SKM-1 treated with dmso at 0.1 percent for 144 hours (cell line): Measurements from ENCODE around the gene TMEM245.
"Not testable (repeated sequence)": the region's sequence is repeated elsewhere in the genome, so short reads cannot be mapped to it uniquely, and the experiment has no call there.

Experiments
- DNase-seq: peaks from one replicate; lab custom pipeline; 2025; ENCODE audit not compliant: unreplicated experiment; lab: John Stamatoyannopoulos, UW

The TMEM245 gene

DNA sequence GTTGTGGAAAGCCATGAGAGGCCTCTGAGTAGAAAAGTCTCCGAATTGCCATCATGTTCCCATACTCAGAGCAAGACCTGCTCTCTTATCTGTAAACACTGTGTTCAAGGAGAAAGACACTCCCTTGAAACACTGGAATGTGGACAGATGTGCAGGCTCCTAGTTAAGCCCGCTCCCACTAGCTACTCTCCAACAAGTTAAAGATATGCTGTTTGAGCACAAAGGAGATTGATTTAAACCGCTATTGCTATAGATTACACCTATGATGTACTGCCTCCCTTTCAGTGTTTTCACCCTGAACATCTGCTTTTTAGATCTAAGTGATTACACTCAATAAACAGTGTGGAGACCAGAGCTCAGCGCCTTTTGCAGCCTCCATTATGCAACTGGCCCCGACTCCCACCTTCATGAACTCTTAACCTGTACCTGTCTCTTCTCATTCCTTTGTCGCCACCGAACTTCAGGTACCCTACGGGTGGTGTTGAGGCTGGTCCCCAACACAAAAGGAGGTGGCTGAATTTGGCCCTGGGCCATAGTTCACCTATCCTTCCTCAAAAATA lies 47.5 kb downstream of the TMEM245 start:
- no peak for DNase-seq

DNA sequence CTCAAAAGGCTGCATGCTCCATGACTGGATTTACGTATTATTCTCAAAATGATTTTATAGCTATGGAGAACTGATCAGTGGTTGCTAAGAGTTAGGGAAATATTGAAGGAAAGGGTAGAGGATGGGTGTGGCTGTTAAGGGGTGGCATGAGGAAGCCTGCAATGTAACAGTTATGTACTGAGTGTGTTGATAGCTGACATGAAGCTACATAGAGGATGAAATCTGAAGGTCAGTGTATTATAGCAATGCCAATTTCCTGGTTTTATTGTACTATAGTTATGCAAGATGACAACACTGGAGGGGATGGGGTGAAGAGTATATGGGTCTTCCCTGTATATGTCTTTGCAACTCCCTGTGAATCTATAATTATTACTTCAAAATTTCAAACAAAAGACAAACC lies 51.0 kb downstream of the TMEM245 start:
- DNase-seq, result no peak

DNA sequence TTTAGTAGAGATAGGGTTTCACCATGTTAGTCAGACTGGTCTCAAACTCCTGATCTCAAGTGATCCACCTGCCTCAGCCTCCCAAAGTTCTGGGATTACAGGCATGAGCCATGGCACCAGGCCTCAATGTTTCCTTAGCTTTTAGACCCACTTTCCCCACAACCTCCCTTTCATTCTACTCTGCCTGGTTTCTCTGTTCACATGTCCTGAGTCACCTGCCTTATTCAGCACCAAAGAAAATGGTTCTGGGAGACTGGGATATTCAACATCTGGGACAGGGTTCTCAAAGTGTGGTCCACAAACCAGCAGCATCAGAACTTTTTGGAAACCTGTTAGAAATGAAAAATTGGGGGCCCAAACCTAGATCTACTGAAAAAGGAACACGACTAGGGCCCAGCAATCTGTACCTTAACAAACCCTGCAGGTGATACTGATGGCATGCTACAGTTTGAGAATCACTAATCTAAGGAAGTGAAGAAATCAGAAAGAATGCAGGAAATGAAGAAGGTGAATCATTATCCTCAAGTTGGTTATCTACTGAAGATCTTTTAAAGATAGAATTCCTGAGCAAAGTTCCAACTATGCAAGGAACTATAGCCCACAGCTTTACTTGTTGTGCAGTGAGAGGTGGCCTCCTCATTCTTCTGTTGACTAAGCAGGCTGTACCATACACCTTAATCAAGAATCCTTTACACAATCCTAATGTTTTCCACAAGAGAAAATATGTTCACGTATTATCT lies 54.6 kb downstream of the TMEM245 start:
- no peak for DNase-seq

DNA sequence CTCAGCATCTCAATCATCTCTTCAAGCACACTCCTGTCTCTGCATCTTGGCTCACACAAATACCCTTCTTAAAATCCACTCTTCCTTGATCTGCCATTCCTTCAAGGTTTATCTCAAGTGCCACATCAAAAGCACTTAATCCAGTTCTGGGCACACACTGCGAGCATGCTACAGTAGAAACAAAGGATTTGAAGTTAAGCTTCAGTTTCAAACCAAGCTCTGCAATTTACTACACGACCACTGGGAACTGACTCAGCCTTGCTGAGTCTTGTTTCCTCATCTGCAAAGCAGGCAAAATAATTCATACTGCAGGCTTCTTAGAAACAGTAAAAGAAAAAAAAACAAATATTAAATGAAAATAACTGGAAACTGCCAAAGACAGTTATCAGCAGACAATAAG lies 56.0 kb downstream of the TMEM245 start:
- DNase-seq, result no peak

DNA sequence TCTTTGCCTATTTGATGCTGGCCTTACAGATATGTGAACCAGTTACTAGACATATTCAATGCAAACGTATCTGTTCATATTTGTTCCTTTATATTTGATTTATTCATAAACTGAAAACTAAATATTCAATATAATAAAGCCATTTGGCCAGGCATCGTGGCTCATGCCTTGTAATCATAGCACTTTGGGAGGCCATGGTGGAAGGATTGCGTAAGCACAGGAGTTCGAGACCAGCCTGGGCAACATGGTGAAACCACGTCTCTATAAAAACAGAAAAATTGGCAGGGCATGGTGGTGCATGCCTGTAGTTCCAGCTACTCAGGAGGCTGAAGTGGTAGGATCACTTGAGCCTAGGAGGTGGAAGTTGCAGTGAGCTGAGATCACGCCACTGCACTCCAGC lies 57.2 kb downstream of the TMEM245 start:
- DNase-seq, result no peak

DNA sequence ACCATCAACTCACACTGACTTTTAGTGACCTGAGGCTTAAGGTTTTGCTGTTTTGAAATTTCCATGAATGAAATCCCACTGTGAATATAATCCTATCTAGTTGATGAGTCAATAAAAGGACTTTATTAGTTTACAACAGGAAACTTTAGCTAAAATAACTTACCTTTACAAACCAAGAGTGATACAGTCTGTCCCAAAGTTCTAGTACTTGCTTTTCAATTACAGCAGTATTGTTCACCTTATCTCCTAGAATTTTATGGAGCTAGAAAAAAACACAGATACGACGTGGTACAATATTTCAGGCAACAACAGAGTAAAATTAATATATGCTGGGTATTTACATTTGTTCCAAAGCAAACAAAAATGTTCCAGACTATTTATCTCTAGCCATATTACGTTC lies 59.6 kb downstream of the TMEM245 start:
- DNase-seq, result no peak

DNA sequence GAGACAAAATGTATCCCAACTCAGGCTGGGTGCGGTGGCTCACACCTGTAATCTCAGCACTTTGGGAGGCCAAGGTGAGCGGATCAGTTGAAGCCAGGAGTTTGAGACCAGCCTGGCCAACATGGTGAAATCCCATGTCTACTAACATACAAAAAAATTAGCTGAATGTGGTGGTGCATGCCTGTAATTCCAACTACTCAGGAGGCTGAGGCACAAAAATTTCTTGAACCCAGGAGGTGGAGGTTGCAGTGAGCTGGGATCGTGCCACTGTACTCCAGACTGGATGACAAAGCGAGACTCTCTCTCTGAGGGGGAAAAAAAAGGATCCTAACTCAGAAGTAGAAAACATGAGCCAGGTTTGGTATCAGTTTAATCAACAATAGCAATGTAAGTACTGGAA lies 66.6 kb downstream of the TMEM245 start:
- DNase-seq, result not testable (repeated sequence)

DNA sequence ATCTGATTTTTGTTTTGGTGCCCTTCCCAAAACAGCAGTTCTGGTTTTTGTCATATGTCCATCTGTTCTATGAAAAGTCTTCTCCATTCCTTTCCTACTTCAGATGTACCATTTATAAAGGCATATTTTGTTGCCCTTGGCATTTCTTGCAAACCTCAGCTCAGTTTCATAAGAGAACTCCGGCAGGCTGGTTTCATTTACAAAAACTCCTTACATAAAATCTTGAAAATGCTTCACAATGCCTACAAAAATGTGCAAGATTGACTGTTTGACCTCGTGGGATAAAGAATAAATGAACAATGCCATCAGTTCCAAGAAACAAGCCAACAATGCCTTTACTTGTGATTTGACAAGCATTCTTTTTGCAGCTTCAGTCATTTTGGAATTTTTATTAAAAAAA lies 67.3 kb downstream of the TMEM245 start:
- no peak for DNase-seq

DNA sequence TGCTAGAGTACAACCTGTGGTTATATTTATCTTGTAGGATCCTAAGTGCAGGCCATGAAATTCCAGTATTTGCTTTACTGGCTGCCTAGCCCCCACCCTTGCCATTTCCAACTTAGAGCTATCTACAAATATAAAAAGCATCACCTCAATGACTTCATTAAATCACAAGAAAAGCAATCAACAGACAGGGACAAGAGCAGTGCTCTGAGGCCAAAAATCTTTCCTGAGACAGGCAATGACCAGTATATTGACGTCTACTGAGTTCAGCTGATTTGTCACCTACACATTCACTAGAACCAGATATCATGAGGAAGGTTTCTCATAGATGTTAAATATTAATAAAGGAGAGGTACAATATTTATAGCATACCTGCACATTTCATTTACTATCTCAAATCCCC lies 68.0 kb downstream of the TMEM245 start:
- no peak for DNase-seq

DNA sequence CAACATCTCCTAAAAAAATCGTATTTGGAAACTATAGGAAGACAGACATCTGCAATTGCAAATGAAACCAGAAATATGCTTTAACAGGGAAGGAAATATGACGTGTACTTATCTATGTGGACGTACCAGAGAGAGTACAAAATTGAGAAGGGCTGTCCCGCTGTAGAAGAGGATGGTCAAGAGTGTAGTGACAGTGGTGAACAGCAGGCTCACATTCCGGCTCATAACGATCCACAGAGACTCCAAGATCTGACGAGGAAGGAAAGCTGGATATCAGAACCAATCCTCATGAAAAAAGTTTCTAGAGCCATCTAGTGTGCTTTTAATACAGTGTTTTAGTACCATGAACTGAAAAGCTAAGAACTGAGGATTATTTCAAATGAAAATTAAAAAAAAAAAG lies 69.3 kb downstream of the TMEM245 start:
- DNase-seq, result no peak

DNA sequence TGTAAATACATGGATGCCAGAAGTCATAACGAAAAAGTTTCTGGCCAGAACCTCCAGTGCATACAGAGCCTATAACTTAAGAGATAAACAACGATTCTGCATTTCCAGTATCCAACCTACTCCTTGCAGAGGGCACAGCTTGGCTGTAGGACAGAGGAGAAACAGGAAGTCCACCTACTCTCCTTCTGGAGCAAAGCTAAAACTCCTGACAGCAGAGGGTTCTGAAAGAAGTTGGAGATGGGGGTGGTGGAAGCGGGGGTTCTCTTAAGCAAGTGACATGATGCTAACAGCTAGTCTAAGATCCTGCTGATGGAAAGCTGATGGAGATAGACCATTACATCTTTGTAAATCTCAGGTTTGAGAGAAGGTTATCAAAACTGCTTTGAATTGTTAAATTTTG lies 70.9 kb downstream of the TMEM245 start:
- DNase-seq, result no peak

DNA sequence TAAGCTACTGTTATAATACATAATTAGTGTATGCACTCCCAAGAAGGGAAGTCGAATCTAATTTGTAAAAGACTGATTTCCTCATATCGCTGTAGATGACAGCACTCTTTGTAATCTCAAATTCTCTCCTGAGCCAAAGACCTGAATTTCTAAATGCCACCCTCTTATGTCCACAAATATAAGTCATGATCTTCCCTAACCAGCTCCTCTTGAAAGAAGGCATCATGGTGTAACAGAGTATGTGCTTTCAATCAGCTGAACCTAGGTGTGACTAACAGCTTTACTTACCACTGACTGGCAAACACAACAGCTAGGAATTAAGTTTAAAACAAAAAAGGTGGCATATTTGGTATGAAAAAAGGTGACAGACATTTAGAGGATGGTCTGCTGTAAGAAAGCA lies 72.5 kb downstream of the TMEM245 start:
- no peak for DNase-seq

DNA sequence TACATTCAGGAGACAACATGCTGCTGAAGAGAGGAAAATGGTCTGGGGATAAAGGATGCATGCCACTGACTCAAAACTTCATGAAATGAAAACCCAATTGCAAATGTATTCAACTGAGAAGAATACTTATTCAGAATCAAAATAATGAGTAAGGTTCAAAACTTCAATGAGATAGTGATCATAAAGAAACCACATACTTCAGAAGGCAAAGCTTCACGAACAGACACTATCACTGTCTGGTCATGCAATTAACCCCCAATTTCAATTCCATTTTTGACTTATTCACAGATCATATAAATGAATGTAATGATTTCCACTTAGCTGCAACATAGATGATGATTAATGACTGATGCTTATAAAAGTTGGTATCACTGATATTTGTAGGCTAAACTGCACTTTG lies 73.4 kb downstream of the TMEM245 start:
- no peak for DNase-seq

DNA sequence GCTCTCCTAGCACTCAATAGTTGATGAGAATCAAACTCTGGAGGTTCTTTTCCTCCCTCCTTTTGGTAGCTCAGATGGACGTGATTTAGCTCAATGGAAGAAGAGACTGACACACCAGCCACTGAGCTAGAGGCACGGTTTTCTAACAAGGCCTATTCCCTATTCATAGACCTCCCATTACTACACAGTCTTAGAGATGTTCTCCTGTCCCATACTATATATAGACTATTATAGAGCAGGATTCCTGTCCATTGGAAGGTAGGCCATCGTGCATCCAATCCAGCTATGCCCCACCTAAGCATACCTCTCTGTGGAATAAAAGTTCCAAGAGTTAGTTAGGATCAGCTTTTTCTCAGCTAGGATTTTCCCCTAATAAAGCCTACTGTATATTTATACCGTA lies 76.2 kb downstream of the TMEM245 start:
- no peak for DNase-seq

DNA sequence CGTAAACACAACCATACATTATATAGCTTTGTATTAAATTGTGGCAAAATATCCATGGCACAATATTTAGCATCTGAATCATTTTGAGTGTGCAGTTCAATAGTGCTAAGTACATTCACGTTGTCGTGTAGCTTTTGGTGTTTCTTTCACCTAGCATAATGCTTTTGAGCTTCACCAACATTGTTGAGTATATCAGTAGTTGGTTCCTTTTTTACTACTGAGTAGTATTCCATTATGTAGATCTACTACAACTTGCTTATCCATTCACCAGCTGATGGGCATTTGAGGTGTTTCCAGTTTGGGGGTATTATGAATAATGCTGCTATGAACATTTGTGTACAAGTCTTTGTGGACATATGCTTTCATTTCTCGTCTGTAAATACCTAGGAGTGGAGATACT lies 79.2 kb downstream of the TMEM245 start:
- no peak for DNase-seq

DNA sequence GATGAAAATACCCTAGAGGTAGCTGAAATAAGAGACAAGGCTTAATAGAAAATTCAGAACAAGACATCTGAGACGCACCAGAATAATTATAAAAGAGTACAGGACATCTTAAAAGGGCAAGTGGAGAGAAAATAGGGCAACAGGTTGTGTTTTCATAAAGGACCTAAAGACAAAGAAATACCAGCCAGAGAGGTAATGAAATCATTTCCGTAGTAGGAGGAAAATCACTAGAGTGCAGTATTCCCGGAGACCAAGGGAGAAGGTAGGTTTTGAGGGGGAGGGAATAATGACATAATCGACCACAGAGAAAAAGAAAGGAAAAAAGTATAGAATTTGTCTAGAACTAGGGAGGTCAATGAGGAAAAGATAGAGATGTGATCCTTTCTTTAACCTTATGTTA lies 80.2 kb downstream of the TMEM245 start:
- DNase-seq, result no peak

DNA sequence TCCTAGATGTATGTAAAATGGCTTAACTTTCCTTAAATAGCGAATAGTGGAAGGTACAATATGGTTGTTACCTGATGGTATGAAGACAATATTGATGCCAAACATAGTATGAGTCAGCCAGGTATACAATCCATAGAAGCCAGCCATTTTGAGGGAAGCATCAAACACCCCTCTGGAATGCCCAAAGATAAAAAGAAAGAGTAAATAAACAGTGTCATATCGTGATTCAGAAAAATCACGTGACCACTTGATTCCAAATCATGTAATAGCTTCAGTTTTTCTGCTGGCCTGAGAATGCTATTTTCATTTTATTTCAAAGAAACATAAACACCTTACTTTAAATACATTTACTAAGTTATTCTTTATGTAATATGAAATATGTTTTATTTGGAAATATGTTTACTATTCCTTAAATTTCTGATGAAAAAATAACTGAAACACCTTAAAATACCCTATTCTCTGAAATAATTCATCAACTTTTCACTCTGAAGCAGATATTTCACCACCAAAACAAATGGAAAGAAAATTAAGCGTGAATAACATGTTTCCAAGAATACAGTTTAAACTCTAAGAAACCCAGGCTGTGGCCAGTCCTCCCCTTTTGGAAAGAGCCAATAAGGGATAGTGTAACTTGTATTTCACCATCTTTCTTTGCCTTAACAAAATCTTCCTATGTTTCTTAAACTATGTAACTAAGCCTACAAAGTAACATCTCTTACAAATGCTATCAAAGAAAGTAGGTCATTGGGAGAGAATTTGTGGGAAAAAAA lies 81.6 kb downstream of the TMEM245 start:
- no peak for DNase-seq

DNA sequence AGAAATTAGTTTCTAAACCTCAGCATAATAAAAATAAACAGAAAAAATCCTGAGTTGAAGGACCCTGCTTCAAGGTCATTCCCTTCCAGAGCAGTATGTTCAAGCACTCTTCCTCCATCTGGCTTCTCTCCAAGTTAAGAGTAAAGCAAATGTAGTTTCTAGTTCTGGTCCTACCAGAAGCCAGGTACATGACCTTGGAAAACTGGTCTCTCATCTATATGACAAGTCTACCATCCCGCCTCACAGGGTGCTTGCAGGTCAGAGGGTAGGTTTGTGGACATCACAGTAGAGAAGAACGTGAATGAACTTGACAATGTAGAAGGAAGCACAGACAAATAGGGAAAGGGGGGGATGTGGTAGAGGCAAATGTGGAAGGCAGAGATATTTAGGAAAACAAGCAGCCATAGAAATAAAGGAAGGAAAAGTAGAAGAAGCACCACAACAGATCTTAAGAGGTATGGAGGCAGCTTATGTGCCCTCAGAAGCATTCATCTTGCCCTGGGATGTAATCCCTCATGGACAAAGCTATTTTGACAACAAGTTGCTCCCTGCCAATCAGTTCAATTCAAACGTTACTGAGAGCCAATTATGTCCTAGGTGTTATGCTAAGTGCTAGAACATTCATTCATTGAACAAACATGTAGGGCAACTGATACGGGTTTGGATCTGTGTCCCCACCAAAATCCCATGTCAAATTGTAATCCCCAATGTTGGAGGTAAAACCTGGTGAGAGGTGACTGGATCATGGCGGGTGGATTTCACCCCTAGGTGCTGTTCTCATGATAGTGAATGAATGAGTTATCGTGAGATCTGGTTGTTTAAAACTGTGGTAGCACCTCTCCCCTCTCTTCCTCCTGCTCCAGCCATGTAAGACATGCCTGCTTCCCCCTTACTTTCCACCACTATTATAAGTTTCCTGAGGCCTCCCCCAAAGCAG lies 82.7 kb downstream of the TMEM245 start:
- no peak for DNase-seq

DNA sequence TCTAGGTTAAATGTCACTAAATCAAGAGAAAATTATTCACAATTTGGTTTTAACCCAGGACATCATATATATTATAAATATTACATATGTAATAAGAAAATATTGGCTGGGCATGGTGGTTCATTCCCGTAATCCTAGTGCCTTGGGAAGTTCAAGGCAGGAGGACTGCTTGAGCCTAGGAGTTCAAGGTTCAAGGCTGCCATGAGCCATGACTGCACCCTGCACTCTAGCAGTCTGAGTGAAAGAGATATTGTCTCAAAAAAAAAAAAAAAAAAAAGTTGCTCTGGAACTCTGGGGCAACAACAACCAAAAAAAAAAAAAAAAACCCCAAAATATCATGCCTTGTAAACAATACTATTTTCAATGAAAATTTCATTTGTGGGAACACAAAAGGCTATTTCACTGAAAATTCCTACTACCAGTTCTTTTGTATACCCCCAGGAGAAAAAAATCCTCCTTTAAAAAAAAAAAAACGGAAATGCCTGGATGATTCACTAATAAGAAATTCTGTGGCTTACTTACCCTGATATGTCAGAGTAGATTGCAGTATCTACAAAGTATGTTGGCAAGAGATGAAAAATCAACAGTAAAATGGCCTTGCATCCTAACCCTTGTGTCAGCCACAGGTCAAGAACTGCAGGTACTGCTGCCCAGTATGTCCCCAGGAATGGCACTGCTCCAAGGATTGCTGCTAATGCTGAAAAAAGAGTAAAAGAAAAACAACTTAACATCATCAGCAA lies 83.9 kb downstream of the TMEM245 start:
- no peak for DNase-seq

DNA sequence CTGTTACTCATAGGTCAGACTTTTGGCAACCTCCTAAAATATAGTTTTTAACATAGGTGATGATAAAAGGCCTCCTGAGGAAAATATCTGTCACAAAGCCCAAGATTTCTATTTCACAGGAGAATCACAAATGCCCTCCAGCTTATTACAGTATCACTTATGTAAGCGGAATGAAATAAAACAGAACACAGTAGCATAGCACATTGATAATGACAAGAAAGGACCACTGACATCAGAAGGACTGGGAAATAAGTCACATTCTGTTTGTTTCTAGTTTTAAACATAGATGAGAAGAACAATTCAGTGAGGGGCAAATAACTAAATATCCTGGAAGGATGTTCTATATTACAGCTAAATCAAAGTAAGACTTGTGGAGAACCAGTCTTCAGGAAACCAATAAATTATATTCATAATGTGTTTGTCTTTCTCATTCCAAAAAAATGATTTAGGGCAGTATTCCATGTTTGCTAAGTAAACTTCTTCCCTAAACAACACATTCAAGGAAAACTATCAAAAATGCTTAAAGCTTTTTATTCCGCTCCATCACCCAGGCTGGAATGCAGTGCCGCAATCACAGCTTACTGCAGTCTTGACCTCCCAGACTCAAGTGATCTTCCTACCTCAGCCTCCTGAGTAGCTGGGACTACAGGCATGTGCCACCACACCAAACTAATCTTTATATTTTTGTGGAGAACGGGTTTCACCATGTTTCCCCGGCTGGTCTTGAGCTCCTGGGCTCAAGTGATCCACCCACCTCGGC lies 85.6 kb downstream of the TMEM245 start:
- no peak for DNase-seq
